SH-SY5Y (cell line): ENCODE data around the gene URI1.

Source experiments
- GATA2 ChIP-seq: IDR thresholded peaks from 2 replicates; pipeline ENCODE4 v1.6.1; 2011; ENCODE audit warnings: mild to moderate bottlenecking, low read depth, low read length
- GATA3 ChIP-seq: IDR thresholded peaks from 2 replicates; pipeline ENCODE4 v1.6.1; 2011; ENCODE audit warnings: low read depth, mild to moderate bottlenecking, low read length, moderate library complexity

DNA sequence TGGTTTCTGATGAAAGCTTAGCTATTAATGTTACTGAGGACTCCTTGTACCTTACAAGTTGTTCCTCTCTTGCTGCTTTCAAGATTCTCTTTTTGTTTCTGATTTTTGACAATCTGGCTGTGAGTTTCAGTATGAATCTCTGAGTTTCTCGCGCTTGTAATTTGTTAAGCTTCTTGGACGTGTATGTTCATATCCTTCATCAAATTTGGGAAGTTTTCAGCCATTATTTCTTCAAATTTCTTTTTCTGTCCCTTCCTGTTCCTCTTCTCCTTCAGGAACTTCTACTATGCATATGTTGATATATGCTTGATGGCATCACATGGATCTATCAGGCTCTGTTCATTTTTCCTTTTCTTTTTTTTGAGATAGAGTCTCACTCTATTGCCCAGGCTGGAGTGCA, 5.6 kb upstream of the URI1 start:
- TF ChIP-seq GATA3 (no peak), GATA2 (no peak)
